Measurements from ENCODE around the gene STIM1. TPM values are rescaled to one million over a fixed set of nuclear protein-coding genes. Genes with fewer than 3 reads are reported as not detected.

STIM1 gene
- total RNA-seq, 1 experiment from 2014 or later: 28.3 TPM

DNA sequence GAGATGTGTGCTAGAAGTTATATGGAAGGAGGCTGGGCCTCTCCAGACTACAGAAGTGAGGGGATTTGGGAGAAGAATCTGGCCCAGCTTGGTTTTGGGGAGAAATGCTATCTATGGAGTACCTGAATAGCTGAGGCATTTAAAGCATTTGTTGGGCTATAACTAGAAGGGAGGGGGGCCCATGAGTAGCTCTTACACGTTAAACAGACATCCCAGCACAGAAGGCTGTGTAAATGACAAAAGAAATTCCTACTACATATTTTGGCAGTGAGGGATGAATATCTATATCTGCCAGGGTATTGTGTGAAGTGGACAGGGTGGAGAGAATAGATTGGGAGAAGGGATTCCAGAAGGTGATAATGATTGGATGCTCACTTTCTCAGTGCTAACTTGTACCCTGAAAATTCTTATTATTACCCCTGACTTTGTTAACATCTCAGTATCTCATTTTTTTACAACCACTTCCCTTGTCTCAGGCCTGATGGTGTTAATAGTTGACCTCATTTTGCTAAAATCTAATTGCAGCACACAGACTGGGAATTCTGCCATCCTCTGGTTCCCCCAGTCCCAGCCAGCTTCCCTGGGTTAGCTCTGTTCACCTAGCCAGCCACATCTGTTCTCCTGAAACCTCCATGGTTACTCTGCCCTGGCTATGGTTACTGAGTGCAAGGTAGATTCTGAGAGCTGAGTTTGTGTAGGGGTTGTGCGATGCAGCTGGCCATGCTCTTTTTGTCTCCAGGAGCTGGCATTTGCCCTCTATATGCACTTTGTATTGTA lies 210.3 kb downstream of the STIM1 start:
- Histone ChIP-seq H3K4me2 (no peak overlapping the region), H3K4me1 (replicated peaks; ENCODE audit: insufficient read depth) (no peaks in the 10 kb centered on the region), H3K4me3 (no peak overlapping the region), H3K27ac (no peak overlapping the region), H3K36me3 (ENCODE audit: low read depth) (no peaks in the 10 kb centered on the region), H3K79me2 (ENCODE audit: low read depth) (no peaks in the 10 kb centered on the region), H3F3A (ENCODE audit: insufficient read depth, low read depth) (no peaks in the 10 kb centered on the region), H3K9me2 (ENCODE audit: insufficient read depth) (no peaks in the 10 kb centered on the region), H4K20me1 (ENCODE audit: insufficient read depth) (no peaks in the 10 kb centered on the region), H2AFZ (no peak overlapping the region), H3K9me3 (ENCODE audit: insufficient read depth, low read depth) (no peaks in the 10 kb centered on the region), H3K27me3 (ENCODE audit: insufficient read depth, low read depth) (no peaks in the 10 kb centered on the region)
- POLR2A ChIA-PET (ENCODE audit: unreplicated experiment): interaction anchor here (0.7 kb wide), 1 partner anchor 110 kb away, joined by 5 read pairs; no protein-coding TSS in a partner anchor
- BruUV-seq (replicated peaks): no TSS peak
- DNase-seq: no peak
- CTCF ChIA-PET: interaction anchor here (0.6 kb wide), 1 partner anchor 199 kb away, joined by 7 read pairs; no protein-coding TSS in a partner anchor
- no peak for TF ChIP-seq CTCF (conservative IDR thresholded peaks at IDR 0.05)
- TF ChIP-seq EZH2 (IDR thresholded peaks at IDR 0.05; ENCODE audit: low read depth): no peak
- intact Hi-C loops (cut with micrococcal nuclease; ENCODE audit: unreplicated experiment): no loop called here

- intact Hi-C loops (cut with micrococcal nuclease; ENCODE audit: unreplicated experiment): no loop called here
- Histone ChIP-seq H3K36me3 (ENCODE audit: low read depth) (no peaks in the 10 kb centered on the region), H3K4me2 (no peak overlapping the region), H3K79me2 (ENCODE audit: low read depth) (no peaks in the 10 kb centered on the region), H3K27me3 (ENCODE audit: insufficient read depth, low read depth) (no peaks in the 10 kb centered on the region), H3K9me2 (ENCODE audit: insufficient read depth) (no peaks in the 10 kb centered on the region), H3K9me3 (ENCODE audit: insufficient read depth, low read depth) (no peaks in the 10 kb centered on the region), H3F3A (ENCODE audit: insufficient read depth, low read depth) (no peaks in the 10 kb centered on the region), H3K4me1 (replicated peaks; ENCODE audit: insufficient read depth) (no peaks in the 10 kb centered on the region), H3K27ac (no peak overlapping the region), H4K20me1 (ENCODE audit: insufficient read depth) (no peaks in the 10 kb centered on the region), H3K4me3 (no peak overlapping the region), H2AFZ (no peak overlapping the region)
- TF ChIP-seq EZH2 (IDR thresholded peaks at IDR 0.05; ENCODE audit: low read depth): no peak
- TF ChIP-seq CTCF (conservative IDR thresholded peaks at IDR 0.05): no peak
- POLR2A ChIA-PET (ENCODE audit: unreplicated experiment): no interaction called here
- CTCF ChIA-PET: no interaction called here
- DNase-seq: no peak
- BruUV-seq (replicated peaks): no TSS peak
Observed at GRCh38 chr11:4066910-4067309, 211.4 kb downstream of the STIM1 start.

- ChIA-PET CTCF (no interaction called here), POLR2A (ENCODE audit: unreplicated experiment) (no interaction called here)
- DNase-seq: no peak
- H3K4me1 ChIP-seq (replicated peaks; ENCODE audit: insufficient read depth): no peaks in the 10 kb centered on the region
- H3K9me2 ChIP-seq (ENCODE audit: insufficient read depth): no peaks in the 10 kb centered on the region
- no peak overlapping the region for H3K4me2 ChIP-seq
- no peak overlapping the region for H2AFZ ChIP-seq
- no peaks in the 10 kb centered on the region for H3K36me3 ChIP-seq (ENCODE audit: low read depth)
- no peak overlapping the region for H3K27ac ChIP-seq
- H3K79me2 ChIP-seq (ENCODE audit: low read depth): no peaks in the 10 kb centered on the region
- H3F3A ChIP-seq (ENCODE audit: insufficient read depth, low read depth): no peaks in the 10 kb centered on the region
- no TSS peak for BruUV-seq (replicated peaks)
- intact Hi-C loops (cut with micrococcal nuclease; ENCODE audit: unreplicated experiment): no loop called here
- no peaks in the 10 kb centered on the region for H3K27me3 ChIP-seq (ENCODE audit: insufficient read depth, low read depth)
- no peak for TF ChIP-seq EZH2 (IDR thresholded peaks at IDR 0.05; ENCODE audit: low read depth)
- no peak for TF ChIP-seq CTCF (conservative IDR thresholded peaks at IDR 0.05)
- no peaks in the 10 kb centered on the region for H3K9me3 ChIP-seq (ENCODE audit: insufficient read depth, low read depth)
- H4K20me1 ChIP-seq (ENCODE audit: insufficient read depth): no peaks in the 10 kb centered on the region
- no peak overlapping the region for H3K4me3 ChIP-seq
Observed at GRCh38 chr11:4068962-4069361, 213.5 kb downstream of the STIM1 start.
